HG02938 (cell line): ENCODE measurements around the gene GALNT10.

Experiments
- ATAC-seq: cut with Tn5 transposase; IDR thresholded peaks from one replicate; pipeline ENCODE4 v1.9.1; 2021; ENCODE audit warnings: mild to moderate bottlenecking, moderate library complexity; ENCODE audit not compliant: unreplicated experiment

GALNT10 gene

DNA sequence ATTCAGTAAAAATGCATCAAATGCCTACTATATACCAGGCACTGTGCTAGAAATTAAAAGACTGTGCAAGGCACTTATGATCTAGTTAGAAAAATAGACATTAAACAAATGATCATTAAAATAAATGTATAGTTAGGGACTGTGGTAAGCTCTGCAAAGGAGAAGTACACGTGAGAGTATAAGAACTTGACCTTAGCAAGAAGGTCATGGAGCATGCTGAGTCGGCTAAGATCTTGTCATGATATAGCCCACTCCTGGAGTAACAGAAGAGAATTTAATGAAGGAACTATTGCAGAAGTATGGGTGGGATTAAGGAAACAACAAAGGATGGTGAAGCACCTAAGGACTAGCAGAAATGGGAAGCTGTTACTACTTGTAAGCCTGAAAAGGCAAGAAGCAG is 231.8 kb downstream of the GALNT10 start:
- ATAC-seq = no peak

DNA sequence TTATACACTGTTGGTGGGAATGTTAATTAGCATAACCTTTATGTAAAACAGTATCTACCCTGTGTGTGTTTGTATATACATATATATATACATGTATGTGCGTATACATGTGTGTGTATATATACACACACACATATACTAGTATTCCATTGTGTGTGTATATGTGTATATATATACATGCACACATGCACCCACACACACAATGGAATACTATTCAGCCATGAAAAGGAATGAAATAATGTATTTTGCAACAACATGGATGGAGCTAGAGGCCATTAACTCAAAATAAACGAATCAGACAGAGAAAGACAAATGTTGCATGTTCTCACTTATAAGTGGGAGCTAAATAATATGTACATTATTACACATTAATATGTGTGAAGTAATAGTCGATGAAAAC is 237.7 kb downstream of the GALNT10 start:
- ATAC-seq = no peak

DNA sequence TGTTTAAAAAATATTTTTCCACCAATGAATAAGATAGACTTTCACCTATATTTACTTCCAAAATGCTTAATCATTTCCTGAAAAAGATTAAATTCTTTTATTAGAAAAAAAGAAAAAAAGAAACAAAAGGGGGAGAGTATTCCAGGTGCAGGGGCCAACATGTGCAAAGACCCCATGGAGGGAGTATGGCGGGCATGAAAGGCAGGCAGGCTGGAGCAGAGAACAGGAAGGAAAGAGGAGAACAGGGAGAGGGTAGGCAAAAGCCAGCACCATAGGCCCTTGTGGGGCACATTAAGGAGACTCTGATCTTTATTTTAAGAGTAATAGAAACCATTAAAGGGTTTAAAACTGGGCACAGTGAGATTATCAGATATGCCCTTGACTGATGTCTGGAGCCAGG is 238.8 kb downstream of the GALNT10 start:
- ATAC-seq = no peak

DNA sequence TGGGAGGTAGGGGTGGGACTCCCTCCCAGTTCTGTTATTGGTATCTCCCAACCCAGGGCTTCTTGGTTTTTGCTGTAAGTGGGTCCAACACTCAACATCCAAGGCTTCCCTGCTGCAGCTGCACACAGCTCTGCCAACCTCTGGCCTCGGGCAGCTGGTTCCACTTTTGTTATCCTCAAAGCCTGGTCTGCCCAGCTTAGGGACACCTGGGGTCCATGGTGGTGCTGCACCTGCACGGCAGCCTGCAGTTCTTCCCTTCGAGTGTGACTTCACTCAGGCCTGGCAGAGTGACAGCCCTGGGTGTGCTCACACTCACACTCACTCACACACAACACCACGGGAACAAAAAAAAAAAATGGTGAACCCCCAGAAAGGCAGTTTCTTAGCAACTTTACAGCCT is 239.9 kb downstream of the GALNT10 start:
- no peak for ATAC-seq

DNA sequence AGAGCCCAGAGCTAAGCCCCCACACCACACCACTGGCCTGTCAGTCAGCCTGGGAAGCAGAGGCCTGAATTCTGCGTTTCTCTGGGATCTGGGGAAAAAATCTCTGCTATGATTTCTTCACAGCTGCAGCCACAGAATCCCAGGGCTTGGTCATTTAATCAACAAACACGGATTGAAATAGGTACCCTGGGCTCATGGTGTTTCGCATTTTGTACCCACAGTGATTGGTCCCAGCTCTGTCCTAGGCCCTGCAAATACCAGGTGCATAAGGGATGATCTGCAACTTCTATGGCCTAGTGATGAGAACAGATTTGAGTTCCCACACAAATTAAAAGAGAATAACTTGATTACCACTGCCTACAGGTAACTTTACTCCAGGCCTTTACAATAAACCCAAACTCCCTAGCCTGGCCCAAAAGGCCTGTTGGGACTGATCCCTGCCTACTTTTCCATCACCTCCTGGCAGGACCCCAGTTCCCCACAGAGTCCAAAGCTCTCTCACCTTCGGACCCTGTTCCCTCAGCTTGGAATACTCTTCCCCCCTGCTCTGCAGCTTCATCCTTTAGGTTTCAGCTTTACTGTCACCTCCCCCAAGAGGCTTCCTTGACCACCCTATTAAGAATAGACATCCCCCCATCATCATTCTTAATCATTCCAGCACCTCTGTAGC is 240.6 kb downstream of the GALNT10 start:
- no peak for ATAC-seq

DNA sequence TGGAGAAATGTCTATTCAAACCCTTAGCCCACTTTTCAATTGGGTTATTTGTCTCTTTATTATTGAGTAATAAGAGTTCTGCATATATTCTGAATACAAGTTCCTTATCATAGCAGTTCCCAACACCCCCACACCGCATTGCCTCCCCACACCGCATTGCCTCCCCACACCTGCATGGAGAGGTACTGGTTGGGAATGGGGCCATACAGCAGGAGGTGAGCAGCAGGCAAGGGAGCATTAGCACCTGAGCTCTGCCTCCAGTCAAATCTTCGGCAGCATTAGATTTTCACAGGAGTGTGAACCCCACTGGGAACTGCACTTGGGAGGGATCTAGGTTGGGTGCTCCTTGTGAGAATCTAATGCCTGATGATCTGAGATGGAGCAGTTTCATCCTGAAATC is 244.7 kb downstream of the GALNT10 start:
- ATAC-seq = no peak

DNA sequence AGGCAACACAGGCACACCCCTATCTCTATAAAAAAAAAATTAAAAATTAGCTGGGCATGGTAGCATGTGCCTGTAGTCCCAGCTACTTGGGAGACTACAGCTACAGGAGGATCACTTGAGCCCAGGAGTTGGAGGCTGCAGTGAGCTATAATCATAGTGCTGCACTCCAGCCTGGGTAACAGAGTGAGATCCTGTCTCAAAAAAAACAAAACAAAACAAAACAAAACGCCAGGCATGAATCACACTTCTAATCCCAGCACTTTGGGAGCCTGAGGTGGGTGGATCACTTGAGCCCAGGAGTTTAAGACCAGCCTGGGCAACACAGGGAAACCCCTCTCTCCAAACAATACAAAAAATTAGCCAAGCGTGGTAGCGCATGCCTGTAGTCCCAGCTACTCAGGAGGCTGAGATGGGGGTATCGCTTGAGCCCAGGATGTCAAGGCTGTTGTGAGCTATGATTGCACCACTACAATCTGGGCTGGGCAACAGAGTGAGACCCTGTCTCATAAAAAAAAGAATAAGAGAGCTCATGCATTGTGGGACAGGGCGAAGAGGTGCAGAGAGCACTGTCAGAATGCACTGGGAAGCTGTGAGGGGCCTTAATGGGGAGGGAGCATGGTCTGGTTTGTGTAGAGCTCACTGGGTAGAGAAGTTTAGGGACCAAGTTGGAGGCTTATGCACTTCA is 246.9 kb downstream of the GALNT10 start:
- no peak for ATAC-seq

DNA sequence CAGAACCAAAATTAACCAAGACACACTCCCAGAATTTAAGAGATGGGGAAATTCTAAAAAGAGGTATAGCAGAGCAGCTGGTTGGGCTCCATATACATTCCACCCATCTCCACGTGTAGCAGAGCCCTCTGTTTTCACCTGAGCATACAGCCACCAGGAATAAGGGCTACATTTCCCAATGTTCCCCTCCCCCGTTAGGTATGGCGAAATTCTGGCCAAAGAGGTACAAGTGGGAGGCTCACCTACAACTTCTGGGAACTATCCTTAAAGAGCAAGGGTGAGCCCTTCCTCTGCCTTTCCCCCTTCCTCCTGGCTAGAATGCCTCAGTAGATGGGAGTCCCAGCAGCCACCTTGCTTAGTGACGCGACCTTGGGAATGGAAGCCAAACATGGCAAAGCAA is 250.0 kb downstream of the GALNT10 start:
- ATAC-seq = no peak

DNA sequence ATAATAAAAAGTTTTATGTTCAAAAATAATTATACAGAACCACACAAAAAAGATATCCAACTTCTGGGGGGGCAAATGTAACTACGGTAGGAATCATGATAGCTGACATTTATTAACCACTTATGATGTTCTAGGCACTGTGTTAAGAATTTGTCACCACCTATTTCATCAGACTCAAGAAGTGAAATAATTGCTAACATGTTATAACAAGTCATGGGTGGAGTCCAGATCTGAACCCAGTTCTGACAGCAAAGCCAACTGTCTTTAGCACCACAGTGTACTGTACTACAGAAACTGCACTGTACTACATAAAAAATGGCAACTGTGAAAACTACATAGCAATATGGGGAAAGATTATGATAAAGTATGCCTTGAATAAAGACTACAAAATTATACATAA is 252.3 kb downstream of the GALNT10 start:
- ATAC-seq = no peak

DNA sequence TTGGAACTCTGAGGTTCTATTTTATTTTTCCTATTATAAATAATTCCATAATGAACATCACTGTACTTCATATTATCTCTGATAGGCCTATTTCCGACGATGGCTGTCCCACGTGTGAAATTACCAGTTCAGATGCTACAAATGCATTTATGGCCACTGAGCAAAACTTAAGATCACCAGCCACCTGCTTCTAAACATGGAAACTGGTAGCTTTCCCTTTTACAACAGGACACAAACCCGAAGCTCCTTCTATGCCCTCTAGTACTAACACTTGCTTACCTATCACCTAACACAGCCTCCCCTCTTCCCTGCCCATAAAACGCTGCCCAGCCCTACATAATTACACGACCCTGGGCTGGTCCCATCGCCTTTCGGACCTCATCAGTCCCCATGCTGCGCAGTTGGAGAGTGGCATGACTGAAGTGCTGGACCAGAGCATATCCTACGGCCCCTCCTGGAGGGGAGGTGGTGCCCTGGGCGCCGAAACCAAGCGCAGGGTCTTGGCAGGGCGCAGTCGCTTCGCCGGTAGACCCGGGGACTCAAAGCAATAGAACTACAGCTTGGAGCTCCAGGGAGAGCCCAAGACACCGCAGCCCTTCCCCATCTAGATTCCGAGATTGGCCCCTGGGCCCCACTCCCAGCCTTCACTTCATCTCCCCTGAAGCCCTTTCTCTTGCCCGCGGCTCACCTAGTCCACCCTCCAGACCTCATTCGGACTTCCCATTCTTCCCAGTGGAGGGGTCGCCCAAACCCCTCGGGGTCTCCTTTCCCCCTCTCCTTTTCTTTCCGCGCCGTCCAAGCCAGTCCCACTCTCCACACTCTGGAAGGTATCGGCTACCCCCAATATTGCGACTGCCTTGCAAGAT is 254.3 kb downstream of the GALNT10 start:
- ATAC-seq = no peak

DNA sequence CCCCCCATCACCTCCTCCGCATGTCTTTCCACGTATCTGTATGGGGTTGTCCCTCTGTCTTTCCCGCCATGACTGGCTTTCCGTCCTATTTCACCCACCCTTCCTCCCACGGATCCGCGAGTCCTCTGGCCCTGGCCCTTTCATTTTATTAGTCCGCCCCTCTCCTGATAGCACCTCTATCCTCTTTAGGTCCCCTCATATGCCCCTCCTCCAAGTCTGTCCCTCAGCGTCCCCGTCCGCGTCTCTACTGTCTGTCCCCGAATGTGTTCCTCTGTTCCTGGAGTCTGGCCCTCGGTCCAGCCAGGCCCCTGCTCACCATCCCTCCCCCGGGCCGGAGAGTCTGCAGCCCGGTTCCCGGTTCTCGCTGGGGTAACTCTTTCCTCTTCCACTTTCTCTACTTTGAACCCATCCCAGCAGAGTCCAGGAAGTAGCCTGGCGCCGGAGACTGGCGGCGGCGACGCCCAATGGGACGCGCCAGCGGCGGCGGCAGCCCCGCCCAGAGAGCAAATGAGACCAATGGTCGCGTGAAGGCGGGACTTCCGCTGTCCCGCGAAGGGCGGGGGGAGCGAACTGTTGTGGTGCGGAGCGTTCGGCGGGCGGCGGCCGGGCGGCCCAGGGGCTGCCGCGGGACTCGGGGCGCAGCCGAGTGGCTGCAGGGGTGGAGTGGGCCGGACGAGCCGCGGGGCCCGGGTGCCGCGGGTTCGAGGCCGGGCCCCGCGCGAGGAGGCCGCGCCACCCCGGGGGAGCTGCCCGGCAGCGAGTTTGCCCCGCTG is 255.1 kb downstream of the GALNT10 start, which contains the start of gene SAP30L:
TSS of gene SAP30L (plus strand) at position 576 of the 773 bp plus-strand sequence. CDS start 608 bp downstream, outside the sequence.
- ATAC-seq = peak; percentile 90

DNA sequence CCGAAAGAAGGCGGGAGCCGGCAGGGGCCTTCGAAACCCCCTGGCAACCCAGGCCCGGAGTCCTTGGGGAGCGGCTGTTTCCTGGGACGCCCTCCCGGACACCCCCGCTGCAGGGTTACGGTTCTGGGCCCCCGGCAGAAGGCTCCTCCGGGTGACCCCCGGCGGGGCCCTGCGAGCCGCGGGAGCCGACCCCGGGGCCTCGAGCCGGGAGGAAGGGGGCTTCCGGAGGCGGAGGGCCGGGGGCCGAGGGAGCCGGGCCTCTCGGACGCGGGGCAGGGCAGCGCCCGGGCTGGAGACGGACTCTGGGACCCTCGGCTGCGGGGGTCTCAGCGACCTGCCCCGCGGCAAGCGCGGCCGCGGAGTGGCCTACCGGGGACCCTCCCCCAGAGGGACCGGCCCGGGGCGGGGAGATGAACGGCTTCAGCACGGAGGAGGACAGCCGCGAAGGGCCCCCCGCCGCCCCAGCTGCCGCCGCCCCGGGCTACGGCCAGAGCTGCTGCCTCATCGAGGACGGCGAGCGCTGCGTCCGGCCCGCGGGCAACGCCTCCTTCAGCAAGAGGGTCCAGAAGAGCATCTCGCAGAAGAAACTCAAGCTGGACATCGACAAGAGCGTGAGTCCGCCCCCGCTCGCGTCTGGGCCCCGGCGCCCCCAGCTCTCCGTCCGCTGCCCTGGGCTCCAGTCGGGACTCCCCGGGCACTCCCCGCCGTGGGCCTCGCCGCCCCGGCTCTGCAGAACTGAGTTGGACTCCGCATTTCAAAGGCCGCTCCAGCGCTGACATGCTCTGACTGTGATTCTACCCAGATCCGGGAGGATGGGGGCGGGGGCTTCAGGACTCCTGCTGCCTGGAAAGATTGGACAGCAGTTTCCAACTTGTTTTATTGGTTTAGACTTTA is 255.9 kb downstream of the GALNT10 start:
- peak; percentile 17 for ATAC-seq

DNA sequence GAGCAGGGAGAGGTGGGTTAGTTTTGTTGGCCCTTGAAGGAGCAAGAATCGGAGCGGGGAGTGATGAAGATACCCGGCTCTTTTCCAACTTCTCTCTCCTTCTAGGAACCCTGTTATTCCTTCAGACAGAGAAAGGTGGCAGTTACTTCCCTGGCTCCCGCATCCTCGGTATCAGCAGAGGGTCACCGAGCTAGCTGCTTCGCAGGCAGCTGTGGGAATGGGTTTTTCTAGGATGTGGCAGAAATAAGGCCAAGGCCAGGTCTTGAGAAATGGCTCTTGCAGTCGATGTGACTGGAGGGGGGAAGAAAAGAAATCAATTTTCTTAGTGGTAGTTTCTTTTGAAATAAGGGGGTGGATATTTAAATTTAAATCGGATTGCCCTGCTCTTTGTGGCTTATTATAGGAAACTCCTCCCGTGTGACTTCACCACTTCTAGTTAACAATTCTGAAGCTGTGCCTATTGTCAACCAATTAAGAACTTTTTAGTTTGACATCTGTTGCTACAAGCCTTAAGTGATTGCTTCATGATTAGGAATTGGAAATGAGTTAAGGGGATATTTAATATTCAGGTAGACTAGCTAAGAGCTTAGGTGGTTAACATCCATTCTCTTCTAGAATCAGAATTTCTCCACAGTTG is 256.7 kb downstream of the GALNT10 start:
- no peak for ATAC-seq

DNA sequence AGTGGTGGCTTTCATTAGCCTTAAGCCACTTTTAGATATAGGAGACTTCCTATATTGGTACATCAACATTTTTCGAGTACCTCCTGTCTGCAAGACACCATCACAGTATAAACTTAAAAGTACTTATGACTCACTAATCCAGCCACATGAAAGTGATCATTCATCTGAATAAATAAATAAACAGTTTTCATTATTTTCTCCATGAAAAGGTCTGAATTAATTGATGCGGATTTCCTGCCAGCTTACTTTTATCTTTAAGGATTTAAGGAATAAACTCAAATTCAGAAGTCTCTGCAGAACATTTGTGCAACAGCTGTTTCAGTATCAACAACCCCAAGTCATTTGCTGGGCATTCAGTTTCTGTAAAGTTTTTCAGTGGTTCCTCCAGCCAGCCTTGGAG is 259.3 kb downstream of the GALNT10 start:
- ATAC-seq = no peak

DNA sequence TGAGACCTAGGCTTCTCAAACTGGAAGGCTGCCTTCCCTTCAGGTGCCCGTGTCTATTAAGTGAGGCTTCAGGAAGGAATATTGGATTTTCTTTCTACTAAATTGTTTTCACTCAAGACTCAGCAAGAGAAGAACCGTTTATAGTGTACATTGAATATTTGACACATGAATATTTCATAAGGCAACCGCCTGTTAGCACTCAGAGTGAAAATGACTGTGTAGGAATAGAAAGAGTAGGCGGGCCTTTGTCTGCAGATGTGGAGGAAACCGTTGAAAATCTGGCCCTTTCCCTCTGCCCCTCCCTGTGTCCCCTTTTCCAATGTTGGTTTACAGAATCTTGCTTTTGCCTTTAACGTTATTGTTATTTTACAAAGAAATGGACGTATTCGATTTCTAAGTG is 261.4 kb downstream of the GALNT10 start:
- ATAC-seq = no peak

DNA sequence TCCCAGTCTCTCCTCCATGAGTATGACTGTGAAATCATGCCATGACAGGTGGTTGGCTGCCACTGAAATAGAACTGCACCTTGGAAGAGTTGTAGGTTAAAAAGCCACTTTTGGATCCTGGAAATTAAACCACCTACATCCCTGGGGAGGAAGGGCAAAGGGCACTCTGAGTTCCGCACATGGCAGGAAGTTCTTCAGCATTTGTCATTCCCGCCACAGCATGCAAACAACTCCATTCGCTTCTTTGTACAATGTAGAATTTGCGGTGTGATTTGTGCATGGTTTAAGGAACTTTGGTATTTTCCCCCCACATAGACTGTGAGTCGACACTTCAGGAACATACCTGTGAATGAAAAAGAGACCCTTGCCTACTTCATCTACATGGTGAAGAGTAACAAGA is 265.1 kb downstream of the GALNT10 start:
- ATAC-seq = no peak

DNA sequence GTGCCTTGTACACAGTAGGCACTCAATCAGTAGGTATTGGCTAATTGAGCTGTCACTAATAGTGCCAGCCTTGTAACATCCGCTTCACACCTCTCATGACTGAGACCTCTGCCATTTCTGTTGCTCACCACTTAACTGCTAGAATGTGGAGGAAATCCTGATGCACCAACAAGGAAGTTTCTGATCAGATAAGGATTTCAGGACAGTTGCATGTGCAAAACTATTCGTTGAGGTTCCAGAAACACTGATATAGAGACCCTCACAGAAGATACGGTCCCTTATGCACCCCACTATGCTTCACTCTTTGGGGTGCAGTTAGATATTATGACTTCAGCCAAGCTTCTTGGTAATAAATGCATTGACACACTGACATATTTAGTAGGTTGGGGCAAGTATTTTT is 266.0 kb downstream of the GALNT10 start:
- ATAC-seq = no peak

DNA sequence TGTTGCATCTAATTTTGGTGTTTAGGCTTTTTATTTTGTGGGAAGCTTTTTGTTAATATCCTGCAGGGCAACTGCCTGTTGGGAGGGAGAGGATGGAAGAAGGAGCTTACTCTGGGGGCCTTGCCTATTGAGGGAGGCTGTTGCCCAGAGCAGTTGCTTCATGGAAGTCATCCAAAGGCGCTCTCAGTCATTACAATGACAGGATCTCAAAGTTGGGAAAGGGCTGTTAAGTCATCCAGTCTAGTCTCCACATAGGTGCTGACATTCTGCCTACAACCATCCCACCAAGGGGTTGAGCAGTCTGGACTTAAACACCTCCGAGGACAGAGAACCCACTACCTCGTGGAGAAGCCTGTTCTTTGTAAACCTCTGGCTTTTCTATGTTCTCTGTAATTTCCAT is 268.5 kb downstream of the GALNT10 start:
- ATAC-seq = no peak

DNA sequence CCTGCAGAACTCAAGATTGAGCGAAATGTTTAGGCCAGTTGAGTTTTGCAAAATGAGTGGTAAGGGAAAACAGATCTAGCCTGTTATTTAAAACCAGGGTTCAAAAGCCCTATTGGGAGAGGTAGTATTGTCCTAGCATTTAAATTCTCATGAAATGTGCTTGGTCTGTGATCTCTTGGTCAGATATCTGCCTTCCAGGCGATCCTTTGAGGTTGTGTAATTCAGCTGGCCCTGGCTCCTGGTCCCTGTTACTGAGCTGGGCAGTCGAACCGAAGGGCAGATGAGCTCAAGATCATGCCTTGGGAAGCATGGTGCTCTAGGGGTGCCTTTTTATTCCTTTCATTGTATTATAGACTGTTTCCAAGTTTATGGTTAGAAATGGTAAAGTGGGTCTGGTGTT is 269.6 kb downstream of the GALNT10 start:
- no peak for ATAC-seq

DNA sequence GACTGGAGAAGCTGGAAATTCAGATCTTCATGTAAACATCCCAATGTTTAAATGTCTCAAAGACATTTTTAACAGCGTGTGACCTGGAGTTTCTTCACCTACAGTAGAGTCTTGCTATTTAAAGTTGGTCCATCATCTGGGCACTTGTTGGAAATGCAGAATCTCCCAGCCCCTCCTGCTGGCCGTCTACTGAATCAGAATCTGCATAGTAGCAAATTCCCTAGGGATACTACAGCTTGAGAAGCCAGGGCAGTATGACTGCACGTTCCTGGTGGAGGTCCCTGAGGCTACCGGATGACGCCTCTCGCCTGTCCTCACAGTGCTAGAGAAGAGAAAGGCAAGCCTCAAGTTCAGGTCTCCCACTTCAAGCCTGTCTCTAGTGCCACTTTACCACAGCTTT is 271.0 kb downstream of the GALNT10 start:
- no peak for ATAC-seq
